Measurements from ENCODE around the gene CEBPZOS.

DNA sequence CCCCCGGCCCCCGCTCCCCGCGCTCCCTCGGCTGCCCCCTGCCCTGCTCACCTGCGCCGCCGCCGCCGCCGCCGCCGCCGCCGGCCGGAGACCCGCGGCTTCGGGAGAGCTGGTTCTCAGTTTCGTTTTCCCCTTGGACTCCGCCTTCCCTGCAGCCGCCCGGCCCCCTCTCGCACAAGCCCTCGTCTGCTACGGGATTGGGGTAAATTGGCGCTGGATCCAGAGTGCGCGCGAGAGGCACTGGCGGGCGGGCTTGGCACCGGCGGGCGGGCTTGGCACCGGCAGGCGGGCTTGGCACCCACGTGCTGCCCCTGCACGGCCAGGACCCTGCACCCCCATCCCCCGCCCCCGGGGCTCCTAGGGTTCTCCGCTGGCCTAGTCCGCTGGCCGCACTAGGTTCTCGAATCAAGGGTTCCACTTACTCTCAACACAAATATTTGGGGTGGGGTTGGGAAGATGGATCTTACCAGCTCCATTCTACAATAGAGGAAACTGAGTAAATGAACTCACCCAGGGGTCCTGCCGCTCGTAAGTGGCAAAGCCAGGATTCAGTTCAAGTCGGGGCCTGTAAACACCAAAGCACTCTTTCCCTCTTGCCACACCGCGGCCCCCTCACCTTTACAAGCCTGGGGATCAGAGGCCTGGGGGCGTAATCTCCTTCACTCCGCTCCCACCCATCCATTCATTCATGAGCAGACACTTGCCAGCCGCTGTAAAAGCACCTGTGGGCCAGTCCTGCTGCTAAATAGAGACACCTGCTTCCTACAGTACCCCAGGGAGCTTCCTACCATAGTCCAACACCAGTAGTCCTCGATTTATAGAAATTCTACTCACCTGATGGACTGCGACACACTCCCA, 39.2 kb upstream of the CEBPZOS start, which contains the start of gene EIF2AK2:
- TF ChIP-seq ZNF764 (CRISPR knock-in tag; IDR thresholded peaks at IDR 0.05; ENCODE audit: low read depth) (no peak), JUNB (CRISPR knock-in tag; conservative IDR thresholded peaks at IDR 0.05) (no peak), PHF8 (IDR thresholded peaks at IDR 0.05; ENCODE audit: borderline replicate concordance, low read length) (peak; percentile 30)
- TF ChIP-seq, protein P1, sequence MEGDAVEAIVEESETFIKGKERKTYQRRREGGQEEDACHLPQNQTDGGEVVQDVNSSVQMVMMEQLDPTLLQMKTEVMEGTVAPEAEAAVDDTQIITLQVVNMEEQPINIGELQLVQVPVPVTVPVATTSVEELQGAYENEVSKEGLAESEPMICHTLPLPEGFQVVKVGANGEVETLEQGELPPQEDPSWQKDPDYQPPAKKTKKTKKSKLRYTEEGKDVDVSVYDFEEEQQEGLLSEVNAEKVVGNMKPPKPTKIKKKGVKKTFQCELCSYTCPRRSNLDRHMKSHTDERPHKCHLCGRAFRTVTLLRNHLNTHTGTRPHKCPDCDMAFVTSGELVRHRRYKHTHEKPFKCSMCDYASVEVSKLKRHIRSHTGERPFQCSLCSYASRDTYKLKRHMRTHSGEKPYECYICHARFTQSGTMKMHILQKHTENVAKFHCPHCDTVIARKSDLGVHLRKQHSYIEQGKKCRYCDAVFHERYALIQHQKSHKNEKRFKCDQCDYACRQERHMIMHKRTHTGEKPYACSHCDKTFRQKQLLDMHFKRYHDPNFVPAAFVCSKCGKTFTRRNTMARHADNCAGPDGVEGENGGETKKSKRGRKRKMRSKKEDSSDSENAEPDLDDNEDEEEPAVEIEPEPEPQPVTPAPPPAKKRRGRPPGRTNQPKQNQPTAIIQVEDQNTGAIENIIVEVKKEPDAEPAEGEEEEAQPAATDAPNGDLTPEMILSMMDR (IDR thresholded peaks at IDR 0.05 in 2 of 3, conservative IDR thresholded peaks at IDR 0.05 in 1 of 3; ENCODE audit: insufficient read depth in 2 of 3, low read depth in 1 of 3, low read length in 3 of 3), result no peak
